PFSK-1 (cell line): ENCODE data around the gene TNFAIP8L2.

Experiments
- FOXP2 ChIP-seq: optimal IDR thresholded peaks from 2 replicates; pipeline ENCODE3; 2011; ENCODE audit warnings: borderline replicate concordance, control low read depth, inconsistent platforms; ENCODE audit not compliant: insufficient read depth; ENCODE audit errors: extremely low read length, extremely low read depth
- POLR2AphosphoS5 ChIP-seq: IDR thresholded peaks from 2 replicates; pipeline ENCODE4 v1.6.1; 2012; ENCODE audit warnings: low read depth, mild to moderate bottlenecking, control low read depth, low read length, moderate library complexity
- REST ChIP-seq, 2 experiments: IDR thresholded peaks; 2 replicates each; pipeline versions ENCODE4 v1.6.1 to v1.8.0; 2011 to 2012; ENCODE audit warnings: low read depth in 2 of 2, low read length in 2 of 2, control low read depth in 1 of 2, inconsistent platforms in 1 of 2, mild to moderate bottlenecking in 1 of 2, moderate library complexity in 1 of 2; ENCODE audit not compliant: insufficient read depth in 1 of 2
- SIN3A ChIP-seq: IDR thresholded peaks from 2 replicates; pipeline ENCODE4 v1.6.1; 2012; ENCODE audit warnings: mild to moderate bottlenecking, low read length, moderate library complexity, borderline replicate concordance; ENCODE audit not compliant: insufficient read depth
- TAF1 ChIP-seq: IDR thresholded peaks from 2 replicates; pipeline ENCODE4 v1.6.1; 2012; ENCODE audit warnings: low read length, control low read depth, borderline replicate concordance; ENCODE audit not compliant: insufficient read depth

GRCh38 chr1:151199873-151200581 lies 43.6 kb downstream of the TNFAIP8L2 start:
- no peak for TF ChIP-seq POLR2AphosphoS5
- no peak for TF ChIP-seq SIN3A
- TF ChIP-seq TAF1: no peak
- no peak for TF ChIP-seq REST (IDR thresholded peaks at IDR 0.05; ENCODE audit: insufficient read depth in 1 of 2, low read depth in 2 of 2, low read length in 2 of 2)
- TF ChIP-seq FOXP2: no peak
